IMR-90 (cell line): ENCODE measurements around the gene IFT81. TPM values are rescaled to one million over a fixed set of nuclear protein-coding genes. Genes with fewer than 3 reads are reported as not detected.

ENCODE experiments used
- ATAC-seq: fragments of 200-7000 bp; cut with Tn5 transposase; 2 replicates; pipeline ENCODE4 v1.9.1; 2020; ENCODE audit warnings: low read depth, mild to moderate bottlenecking, moderate library complexity
- BruUV-seq: library from RNA; stranded (reverse); fragments of 400-500 nt; replicated peaks from 2 replicates; lab custom pipeline; 2021; lab: Mats Ljungman, UMichigan
- CTCF ChIA-PET: fragments of 300-600 bp; formaldehyde crosslinking; extraction: SDS; loops from one replicate; lab custom pipeline; 2021; ENCODE audit warnings: antibody characterized with exemption; lab: Yijun Ruan, JAX
- POLR2A ChIA-PET: fragments of 300-600 bp; sonication (Branson Sonifier 250); formaldehyde crosslinking; loops from one replicate; lab custom pipeline; 2022; ENCODE audit warnings: antibody characterized with exemption; ENCODE audit not compliant: unreplicated experiment; lab: Charles Lee
- DNase-seq: peaks from one replicate; pipeline ENCODE4 v3.0.0; 2013
- H2AFZ ChIP-seq: replicated peaks from 2 replicates; pipeline ENCODE3; 2013; ENCODE audit warnings: low read length, mild to moderate bottlenecking; ENCODE audit not compliant: poor library complexity
- H2AK5ac ChIP-seq: 2 replicates; pipeline ENCODE4 v1.6.1; 2013; ENCODE audit warnings: low read depth, low read length, inconsistent platforms
- H2AK9ac ChIP-seq: replicated peaks from 2 replicates; pipeline ENCODE3; 2013; ENCODE audit warnings: mild to moderate bottlenecking, low read depth, low read length, moderate library complexity; ENCODE audit not compliant: poor library complexity
- H2BK120ac ChIP-seq: 2 replicates; pipeline ENCODE4 v1.6.1; 2013; ENCODE audit warnings: low read depth, low read length, inconsistent platforms
- H2BK15ac ChIP-seq: 3 replicates; pipeline ENCODE4 v1.6.1; 2013; ENCODE audit warnings: low read depth, low read length, inconsistent platforms
- H2BK20ac ChIP-seq: 2 replicates; pipeline ENCODE4 v1.6.1; 2013; ENCODE audit warnings: low read depth, mild to moderate bottlenecking, inconsistent platforms, low read length, moderate library complexity
- H2BK5ac ChIP-seq: 2 replicates; pipeline ENCODE4 v1.6.1; 2013; ENCODE audit warnings: mild to moderate bottlenecking, low read depth, low read length, inconsistent platforms; ENCODE audit not compliant: poor library complexity, severe bottlenecking
- H3K14ac ChIP-seq: replicated peaks from 2 replicates; pipeline ENCODE4 v1.6.1; 2013; ENCODE audit warnings: low read depth, low read length, inconsistent platforms
- H3K18ac ChIP-seq: 2 replicates; pipeline ENCODE4 v1.6.1; 2013; ENCODE audit warnings: low read depth, low read length, control low read depth
- H3K23ac ChIP-seq: 2 replicates; pipeline ENCODE4 v1.6.1; 2013; ENCODE audit warnings: low read depth, low read length, inconsistent platforms
- H3K27ac ChIP-seq: 2 replicates; pipeline ENCODE4 v1.5.1; 2013; ENCODE audit warnings: mild to moderate bottlenecking, control low read depth, low read length; ENCODE audit not compliant: insufficient read depth
- H3K27me3 ChIP-seq: 2 replicates; pipeline ENCODE4 v1.6.1; 2013; ENCODE audit warnings: low read length; ENCODE audit not compliant: control insufficient read depth, insufficient read depth
- H3K36me3 ChIP-seq: 2 replicates; pipeline ENCODE4 v1.6.1; 2013; ENCODE audit warnings: low read length, mixed read lengths; ENCODE audit not compliant: control insufficient read depth, insufficient read depth
- H3K4ac ChIP-seq: 2 replicates; pipeline ENCODE4 v1.6.1; 2013; ENCODE audit warnings: low read depth, low read length, inconsistent platforms
- H3K4me1 ChIP-seq: 2 replicates; pipeline ENCODE4 v1.6.1; 2013; ENCODE audit warnings: low read length, mixed read lengths; ENCODE audit not compliant: control insufficient read depth, insufficient read depth
- H3K4me2 ChIP-seq: 2 replicates; pipeline ENCODE4 v1.6.1; 2013; ENCODE audit warnings: low read depth, mild to moderate bottlenecking, control low read depth, low read length, moderate library complexity
- H3K4me3 ChIP-seq: 2 replicates; pipeline ENCODE4 v1.5.1; 2013; ENCODE audit warnings: low read depth, mild to moderate bottlenecking, control low read depth, low read length, moderate library complexity; ENCODE audit not compliant: insufficient read depth
- H3K56ac ChIP-seq: 2 replicates; pipeline ENCODE4 v1.6.1; 2013; ENCODE audit warnings: low read length, inconsistent platforms; ENCODE audit not compliant: insufficient read depth; ENCODE audit errors: extremely low read depth
- H3K79me1 ChIP-seq, 2 experiments: 2 replicates each; pipeline ENCODE4 v1.6.1; 2013; ENCODE audit warnings: low read length in 2 of 2, inconsistent platforms in 1 of 2, low read depth in 1 of 2
- H3K9ac ChIP-seq: 2 replicates; pipeline ENCODE4 v1.6.1; 2013; ENCODE audit warnings: low read depth, low read length, control low read depth
- H3K9me1 ChIP-seq: 2 replicates; pipeline ENCODE4 v1.6.1; 2013; ENCODE audit warnings: low read length, inconsistent platforms; ENCODE audit not compliant: insufficient read depth
- H3K9me3 ChIP-seq: 2 replicates; pipeline ENCODE4 v1.6.1; 2013; ENCODE audit warnings: low read length; ENCODE audit not compliant: control insufficient read depth, insufficient read depth
- H4K20me1 ChIP-seq: 2 replicates; pipeline ENCODE4 v1.6.1; 2013; ENCODE audit warnings: low read length, inconsistent platforms; ENCODE audit not compliant: insufficient read depth
- H4K5ac ChIP-seq: 2 replicates; pipeline ENCODE4 v1.6.1; 2013; ENCODE audit warnings: mild to moderate bottlenecking, low read depth, low read length, control low read depth
- H4K8ac ChIP-seq, 2 experiments: 2 replicates each; pipeline ENCODE4 v1.6.1; 2013; ENCODE audit warnings: low read depth in 2 of 2, low read length in 2 of 2, control low read depth in 1 of 2, inconsistent platforms in 1 of 2
- H4K91ac ChIP-seq: 2 replicates; pipeline ENCODE4 v1.6.1; 2013; ENCODE audit warnings: low read depth, low read length, inconsistent platforms; ENCODE audit not compliant: insufficient read depth
- BHLHE40 ChIP-seq: fragments of 150-350 bp; IDR thresholded peaks from 2 replicates; pipeline ENCODE4 v1.6.1; 2016; ENCODE audit warnings: mild to moderate bottlenecking, low read depth, low read length
- CEBPB ChIP-seq: IDR thresholded peaks from 2 replicates; pipeline ENCODE4 v1.6.1; 2012; ENCODE audit warnings: low read depth, low read length, improper control_type of control experiment
- CHD1 ChIP-seq: IDR thresholded peaks from 2 replicates; pipeline ENCODE4 v1.6.1; 2012; ENCODE audit warnings: low read depth, low read length, improper control_type of control experiment
- FOS ChIP-seq: fragments of 150-350 bp; IDR thresholded peaks from 2 replicates; pipeline ENCODE4 v1.6.1; 2016; ENCODE audit warnings: low read depth, low read length
- POLR2A ChIP-seq: IDR thresholded peaks from 2 replicates; pipeline ENCODE4 v1.6.1; 2012; ENCODE audit warnings: mild to moderate bottlenecking, low read depth, low read length
- RAD21 ChIP-seq: IDR thresholded peaks from 2 replicates; pipeline ENCODE4 v1.6.1; 2012; ENCODE audit warnings: low read length, improper control_type of control experiment
- RCOR1 ChIP-seq: IDR thresholded peaks from 2 replicates; pipeline ENCODE4 v1.6.1; 2012; ENCODE audit warnings: mild to moderate bottlenecking, low read length, improper control_type of control experiment; ENCODE audit not compliant: insufficient replicate concordance
- RFX5 ChIP-seq: IDR thresholded peaks from 2 replicates; pipeline ENCODE4 v1.8.0; 2012; ENCODE audit warnings: low read depth, mild to moderate bottlenecking, low read length, moderate library complexity
- SMC3 ChIP-seq: fragments of 150-350 bp; IDR thresholded peaks from 2 replicates; pipeline ENCODE4 v1.6.1; 2016; ENCODE audit warnings: low read depth, mild to moderate bottlenecking, antibody characterized with exemption, low read length, moderate library complexity
- WGBS, 2 experiments: methylation state at CpG; one replicate each; pipeline versions ENCODE4 v1.1.5 to v1.1.7; 2013; ENCODE audit warnings: missing lambda C conversion rate in 2 of 2; ENCODE audit not compliant: insufficient read length in 1 of 2; ENCODE audit errors: extremely low coverage in 2 of 2; 5-methylcytosine and 5-hydroxymethylcytosine counted together
- dilution Hi-C: fragments of 300-500 bp; cut with HindIII; formaldehyde crosslinking; loops from one replicate; pipeline ENCODE4 v1.14.3; 2018; ENCODE audit warnings: low sequenced_read_pairs; ENCODE audit not compliant: unreplicated experiment
- in situ Hi-C: fragments of 300-500 bp; cut with MboI; formaldehyde crosslinking; loops from 3 replicates; pipeline ENCODE4 v1.14.3; 2019; ENCODE audit warnings: low sequenced_read_pairs, inconsistent platforms, mixed read lengths
- intact Hi-C: fragments of 100-400 bp; cut with micrococcal nuclease; formaldehyde crosslinking; loops from 2 replicates; pipeline ENCODE4 v1.10.0; 2022
- polyA plus RNA-seq, 3 experiments: library from polyadenylated mRNA; depleted of rRNA; stranded (reverse); fragments of >200 nt; gene quantifications; 2 replicates each; pipeline ENCODE4 v1.2.3, GENCODE V29; 2012; ENCODE audit warnings: low replicate concordance in 1 of 3
- total RNA-seq: library from RNA; depleted of rRNA; stranded (reverse); fragments of >200 nt; gene quantifications from 2 replicates; pipeline ENCODE4 v1.2.3, GENCODE V29; 2012
- TF ChIP-seq, protein P1 (sequence below): fragments of 150-350 bp; IDR thresholded peaks from 2 replicates; pipeline ENCODE4 v1.6.1; 2016; ENCODE audit warnings: low read depth, mild to moderate bottlenecking, low read length, moderate library complexity, borderline replicate concordance
- TF ChIP-seq, protein P2 (sequence below): fragments of 150-350 bp; IDR thresholded peaks from 2 replicates; pipeline ENCODE4 v1.6.1; 2017; ENCODE audit warnings: mild to moderate bottlenecking, antibody characterized with exemption, low read length, low read depth
- TF ChIP-seq, protein P3 (sequence below): conservative IDR thresholded peaks from 2 replicates; pipeline ENCODE4 v1.5.1; 2012; ENCODE audit warnings: mild to moderate bottlenecking, low read depth, low read length, improper control_type of control experiment

Gene IFT81
- total and polyA plus RNA-seq, 2 of the 4 experiments (the other 2 are of a cell fraction): 6.1 to 8.1 TPM

DNA sequence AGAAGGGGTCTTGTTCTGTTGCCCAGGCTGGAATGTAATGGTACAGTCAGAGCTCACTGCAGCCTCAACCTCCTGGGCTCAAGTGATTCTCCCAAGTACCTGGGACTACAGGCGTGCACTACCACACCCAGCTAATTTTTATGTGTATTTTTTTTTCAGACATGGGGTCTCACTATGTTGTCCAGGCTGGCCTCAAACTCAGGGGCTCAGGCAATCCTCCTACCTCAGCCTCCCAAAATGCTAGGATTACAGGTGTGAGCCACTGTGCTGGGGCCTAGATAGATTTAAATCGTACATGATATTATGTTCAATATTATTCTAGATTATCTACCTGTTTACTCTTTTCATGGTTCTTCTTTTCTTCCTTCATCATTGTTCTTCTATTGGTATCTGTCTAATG, 61.5 kb downstream of the IFT81 start:
- H3K36me3 ChIP-seq: peaks cover 19% of the 10 kb centered on the region
- H2BK15ac ChIP-seq: no peak overlapping the region
- no peak overlapping the region for H2AK9ac ChIP-seq
- H4K5ac ChIP-seq: no peak overlapping the region
- no CpG with 5 or more reads among the region's 2 CpGs for WGBS, 2 experiments
- dilution Hi-C loops (no loop called here), in situ Hi-C loops (no loop called here), intact Hi-C loops (no loop called here)
- DNase-seq (no peak), ATAC-seq (no peak)
- H3K18ac ChIP-seq: no peak overlapping the region
- H2AK5ac ChIP-seq: no peak overlapping the region
- no peak overlapping the region for H3K4me2 ChIP-seq
- H2AFZ ChIP-seq: no peak overlapping the region
- no peaks in the 10 kb centered on the region for H3K9me1 ChIP-seq
- H3K9ac ChIP-seq: no peak overlapping the region
- no peak overlapping the region for H3K23ac ChIP-seq
- no peak overlapping the region for H4K8ac ChIP-seq
- TF ChIP-seq RCOR1: no peak
- TF ChIP-seq, protein P1, sequence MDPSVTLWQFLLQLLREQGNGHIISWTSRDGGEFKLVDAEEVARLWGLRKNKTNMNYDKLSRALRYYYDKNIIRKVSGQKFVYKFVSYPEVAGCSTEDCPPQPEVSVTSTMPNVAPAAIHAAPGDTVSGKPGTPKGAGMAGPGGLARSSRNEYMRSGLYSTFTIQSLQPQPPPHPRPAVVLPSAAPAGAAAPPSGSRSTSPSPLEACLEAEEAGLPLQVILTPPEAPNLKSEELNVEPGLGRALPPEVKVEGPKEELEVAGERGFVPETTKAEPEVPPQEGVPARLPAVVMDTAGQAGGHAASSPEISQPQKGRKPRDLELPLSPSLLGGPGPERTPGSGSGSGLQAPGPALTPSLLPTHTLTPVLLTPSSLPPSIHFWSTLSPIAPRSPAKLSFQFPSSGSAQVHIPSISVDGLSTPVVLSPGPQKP: no peak
- TF ChIP-seq CEBPB: no peak
- TF ChIP-seq, protein P2, sequence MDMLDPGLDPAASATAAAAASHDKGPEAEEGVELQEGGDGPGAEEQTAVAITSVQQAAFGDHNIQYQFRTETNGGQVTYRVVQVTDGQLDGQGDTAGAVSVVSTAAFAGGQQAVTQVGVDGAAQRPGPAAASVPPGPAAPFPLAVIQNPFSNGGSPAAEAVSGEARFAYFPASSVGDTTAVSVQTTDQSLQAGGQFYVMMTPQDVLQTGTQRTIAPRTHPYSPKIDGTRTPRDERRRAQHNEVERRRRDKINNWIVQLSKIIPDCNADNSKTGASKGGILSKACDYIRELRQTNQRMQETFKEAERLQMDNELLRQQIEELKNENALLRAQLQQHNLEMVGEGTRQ: no peak
- TF ChIP-seq, protein P3, sequence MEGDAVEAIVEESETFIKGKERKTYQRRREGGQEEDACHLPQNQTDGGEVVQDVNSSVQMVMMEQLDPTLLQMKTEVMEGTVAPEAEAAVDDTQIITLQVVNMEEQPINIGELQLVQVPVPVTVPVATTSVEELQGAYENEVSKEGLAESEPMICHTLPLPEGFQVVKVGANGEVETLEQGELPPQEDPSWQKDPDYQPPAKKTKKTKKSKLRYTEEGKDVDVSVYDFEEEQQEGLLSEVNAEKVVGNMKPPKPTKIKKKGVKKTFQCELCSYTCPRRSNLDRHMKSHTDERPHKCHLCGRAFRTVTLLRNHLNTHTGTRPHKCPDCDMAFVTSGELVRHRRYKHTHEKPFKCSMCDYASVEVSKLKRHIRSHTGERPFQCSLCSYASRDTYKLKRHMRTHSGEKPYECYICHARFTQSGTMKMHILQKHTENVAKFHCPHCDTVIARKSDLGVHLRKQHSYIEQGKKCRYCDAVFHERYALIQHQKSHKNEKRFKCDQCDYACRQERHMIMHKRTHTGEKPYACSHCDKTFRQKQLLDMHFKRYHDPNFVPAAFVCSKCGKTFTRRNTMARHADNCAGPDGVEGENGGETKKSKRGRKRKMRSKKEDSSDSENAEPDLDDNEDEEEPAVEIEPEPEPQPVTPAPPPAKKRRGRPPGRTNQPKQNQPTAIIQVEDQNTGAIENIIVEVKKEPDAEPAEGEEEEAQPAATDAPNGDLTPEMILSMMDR: no peak
- TF ChIP-seq POLR2A: no peak
- no peak for TF ChIP-seq FOS
- TF ChIP-seq CHD1: no peak
- no peak for TF ChIP-seq RAD21
- TF ChIP-seq BHLHE40: no peak
- TF ChIP-seq SMC3: no peak
- TF ChIP-seq RFX5: no peak
- no peak overlapping the region for H4K91ac ChIP-seq
- BruUV-seq: no TSS peak
- H3K27me3 ChIP-seq: no peaks in the 10 kb centered on the region
- H3K14ac ChIP-seq: no peak overlapping the region
- peaks cover 2% of the 10 kb centered on the region; the same call in 1 of the 2 replicates for H3K4me1 ChIP-seq
- H3K4ac ChIP-seq: no peak overlapping the region
- H3K9me3 ChIP-seq: peaks cover 7% of the 10 kb centered on the region
- no peak overlapping the region for H2BK120ac ChIP-seq
- no peak overlapping the region for H2BK5ac ChIP-seq
- no peak overlapping the region for H3K56ac ChIP-seq
- ChIA-PET POLR2A (no interaction called here), CTCF (no interaction called here)
- no peak overlapping the region for H3K4me3 ChIP-seq
- peaks cover 0 to 8% of the 10 kb centered on the region in 2 experiments; a peak in 1 of 4 replicates for H3K79me1 ChIP-seq
- no peaks in the 10 kb centered on the region for H4K20me1 ChIP-seq
- no peak overlapping the region for H2BK20ac ChIP-seq
- no peak overlapping the region for H3K27ac ChIP-seq
